SK-N-SH treated with all-trans-retinoic acid at 6 μM for 48 hours (cell line): ENCODE results near the gene SCG3.

ENCODE experiments used
- ATAC-seq: fragments of 200-7000 bp; cut with Tn5 transposase; 3 replicates; pipeline ENCODE4 v1.9.1; 2020; ENCODE audit warnings: mild to moderate bottlenecking, moderate library complexity
- ARNTL ChIP-seq: fragments of 450-650 bp; formaldehyde crosslinking; IDR thresholded peaks from 2 replicates; pipeline ENCODE4 v1.5.0; 2020; ENCODE audit warnings: low read depth, mild to moderate bottlenecking, moderate library complexity, borderline replicate concordance
- CREB5 ChIP-seq: fragments of 250-450 bp; sonication (Bioruptor Pico); IDR thresholded peaks from 2 replicates; pipeline ENCODE4 v1.5.1; 2020; ENCODE audit warnings: low read depth, mild to moderate bottlenecking, moderate library complexity
- CSDC2 ChIP-seq: fragments of 250-450 bp; sonication (Bioruptor Pico); IDR thresholded peaks from 2 replicates; pipeline ENCODE4 v1.5.0; 2020; ENCODE audit warnings: mild to moderate bottlenecking, moderate library complexity
- CSRNP3 ChIP-seq: fragments of 250-450 bp; sonication (Bioruptor Pico); IDR thresholded peaks from 2 replicates; pipeline ENCODE4 v1.5.1; 2021; ENCODE audit warnings: mild to moderate bottlenecking, moderate library complexity
- ESRRG ChIP-seq: fragments of 250-450 bp; sonication (Bioruptor Pico); IDR thresholded peaks from 2 replicates; pipeline ENCODE4 v1.6.1; 2021; ENCODE audit warnings: mild to moderate bottlenecking
- GLIS3 ChIP-seq: fragments of 250-450 bp; sonication (Bioruptor Pico); IDR thresholded peaks from 2 replicates; pipeline ENCODE4 v1.5.0; 2020; ENCODE audit warnings: mild to moderate bottlenecking, moderate library complexity
- ISL1 ChIP-seq: fragments of 250-450 bp; sonication (Bioruptor Pico); IDR thresholded peaks from 2 replicates; pipeline ENCODE4 v2.1.2; 2022; ENCODE audit warnings: mild to moderate bottlenecking, moderate library complexity
- OSR1 ChIP-seq: fragments of 250-450 bp; sonication (Bioruptor Pico); IDR thresholded peaks from 2 replicates; pipeline ENCODE4 v1.8.0; 2022; ENCODE audit warnings: moderate library complexity, mild to moderate bottlenecking, inconsistent platforms
- PATZ1 ChIP-seq: fragments of 250-450 bp; sonication (Bioruptor Pico); IDR thresholded peaks from 2 replicates; pipeline ENCODE4 v1.8.0; 2020; ENCODE audit warnings: mild to moderate bottlenecking, moderate library complexity, borderline replicate concordance
- PPARA ChIP-seq: fragments of 250-450 bp; sonication (Bioruptor Pico); IDR thresholded peaks from 2 replicates; pipeline ENCODE4 v1.5.0; 2020; ENCODE audit warnings: mild to moderate bottlenecking, borderline replicate concordance
- RARB ChIP-seq: fragments of 250-450 bp; sonication (Bioruptor Pico); IDR thresholded peaks from 2 replicates; pipeline ENCODE4 v1.8.0; 2021; ENCODE audit warnings: mild to moderate bottlenecking, moderate library complexity
- SNAI2 ChIP-seq: fragments of 250-450 bp; sonication (Bioruptor Pico); IDR thresholded peaks from 2 replicates; pipeline ENCODE4 v1.5.0; 2020; ENCODE audit warnings: mild to moderate bottlenecking, moderate library complexity
- TCF4 ChIP-seq: fragments of 250-450 bp; sonication (Bioruptor Pico); IDR thresholded peaks from 2 replicates; pipeline ENCODE4 v1.8.0; 2021; ENCODE audit warnings: mild to moderate bottlenecking, moderate library complexity, borderline replicate concordance
- TOX ChIP-seq: fragments of 250-450 bp; sonication (Bioruptor Pico); IDR thresholded peaks from 2 replicates; pipeline ENCODE4 v1.8.0; 2021; ENCODE audit warnings: mild to moderate bottlenecking, moderate library complexity, borderline replicate concordance
- TSHZ2 ChIP-seq: fragments of 250-450 bp; sonication (Bioruptor Pico); IDR thresholded peaks from 2 replicates; pipeline ENCODE4 v1.5.0; 2020; ENCODE audit warnings: mild to moderate bottlenecking, moderate library complexity
- ZC3H10 ChIP-seq: fragments of 250-450 bp; sonication (Bioruptor Pico); IDR thresholded peaks from 2 replicates; pipeline ENCODE4 v1.5.1; 2021; ENCODE audit warnings: mild to moderate bottlenecking, moderate library complexity
- ZFP3 ChIP-seq: fragments of 250-450 bp; sonication (Bioruptor Pico); IDR thresholded peaks from 2 replicates; pipeline ENCODE4 v1.5.0; 2020; ENCODE audit warnings: mild to moderate bottlenecking, moderate library complexity
- ZFP30 ChIP-seq: fragments of 450-650 bp; formaldehyde crosslinking; IDR thresholded peaks from 2 replicates; pipeline ENCODE4 v1.5.0; 2022; ENCODE audit warnings: mild to moderate bottlenecking, moderate library complexity
- ZNF565 ChIP-seq: fragments of 450-650 bp; formaldehyde crosslinking; conservative IDR thresholded peaks from 2 replicates; pipeline ENCODE4 v1.5.0; 2020; ENCODE audit warnings: low read depth, mild to moderate bottlenecking, moderate library complexity
- ZNF70 ChIP-seq: fragments of 450-650 bp; formaldehyde crosslinking; IDR thresholded peaks from 2 replicates; pipeline ENCODE4 v1.5.0; 2020; ENCODE audit warnings: mild to moderate bottlenecking, moderate library complexity
- ZNF8 ChIP-seq: fragments of 450-650 bp; formaldehyde crosslinking; IDR thresholded peaks from 2 replicates; pipeline ENCODE4 v1.5.0; 2020; ENCODE audit warnings: mild to moderate bottlenecking, moderate library complexity

Gene SCG3

GRCh38 chr15:51736069-51736468, 54.8 kb downstream of the SCG3 start:
- ATAC-seq, result peak; percentile 23
- TF ChIP-seq RARB (CRISPR knock-in tag) (no peak), GLIS3 (CRISPR knock-in tag) (no peak), ZNF565 (CRISPR knock-in tag) (no peak), ZNF8 (no peak), CREB5 (no peak), TCF4 (CRISPR knock-in tag) (no peak), ZC3H10 (CRISPR knock-in tag) (no peak), OSR1 (no peak), ISL1 (CRISPR knock-in tag) (no peak), CSRNP3 (CRISPR knock-in tag) (no peak), ZFP30 (CRISPR knock-in tag) (no peak), SNAI2 (CRISPR knock-in tag) (no peak), ZNF70 (CRISPR knock-in tag) (no peak), ZFP3 (CRISPR knock-in tag) (no peak)

GRCh38 chr15:51736751-51737521, 55.6 kb downstream of the SCG3 start:
- TF ChIP-seq TSHZ2 (CRISPR knock-in tag), result no peak
- no peak for TF ChIP-seq ZNF70 (CRISPR knock-in tag)
- TF ChIP-seq PATZ1 (CRISPR knock-in tag), result no peak
- no peak for TF ChIP-seq CSRNP3 (CRISPR knock-in tag)
- no peak for TF ChIP-seq ARNTL (CRISPR knock-in tag)
- TF ChIP-seq OSR1, result no peak
- no peak for TF ChIP-seq ZNF565 (CRISPR knock-in tag)
- no peak for TF ChIP-seq ZFP3 (CRISPR knock-in tag)
- TF ChIP-seq ZNF8, result no peak
- no peak for TF ChIP-seq ZC3H10 (CRISPR knock-in tag)
- TF ChIP-seq GLIS3 (CRISPR knock-in tag), result no peak
- TF ChIP-seq CSDC2, result no peak

GRCh38 chr15:51737522-51738305, 56.4 kb downstream of the SCG3 start, which contains the start of gene LYSMD2:
Gene LYSMD2, minus strand, starts transcription at chr15:51737655. Its CDS starts 33 bp downstream, at chr15:51737622.
- no peak for TF ChIP-seq ESRRG (CRISPR knock-in tag)
- no peak for TF ChIP-seq SNAI2 (CRISPR knock-in tag)
- TF ChIP-seq CSDC2, result no peak
- TF ChIP-seq ZNF565 (CRISPR knock-in tag), result no peak
- no peak for TF ChIP-seq TOX (CRISPR knock-in tag)
- TF ChIP-seq PPARA (CRISPR knock-in tag), result no peak
- TF ChIP-seq TSHZ2 (CRISPR knock-in tag), result no peak
- TF ChIP-seq CSRNP3 (CRISPR knock-in tag), result no peak
- TF ChIP-seq, all 23 proteins: peak for 0
- peak; percentile 71 for ATAC-seq

More at GRCh38 chr15:51736751-51737521, 55.6 kb downstream of the SCG3 start:
- ATAC-seq, result peak; percentile 64
